Liver (tissue), 9 donors: Measurements from ENCODE around the gene LHFPL6. TPM values are rescaled to one million over a fixed set of nuclear protein-coding genes. Genes with fewer than 3 reads are reported as not detected.

ENCODE experiments used
- DNase-seq: peaks from one replicate; pipeline ENCODE4 v3.0.0-alpha.2; 2017; ENCODE audit warnings: low spot score
- H3K27ac ChIP-seq, 2 donors: one replicate each; pipeline ENCODE4 v1.7.0; 2013; ENCODE audit warnings: inconsistent platforms in 2 of 2, low read length in 2 of 2, control low read depth in 1 of 2, low read depth in 1 of 2, mild to moderate bottlenecking in 1 of 2
- H3K27me3 ChIP-seq, 4 donors: one replicate each; pipeline versions ENCODE4 v1.6.1 to v1.7.0; 2013; ENCODE audit warnings: low read length in 3 of 4, inconsistent platforms in 1 of 4, mild to moderate bottlenecking in 1 of 4, moderate library complexity in 1 of 4; ENCODE audit not compliant: control insufficient read depth in 4 of 4, insufficient read depth in 4 of 4
- H3K36me3 ChIP-seq, 4 donors: one replicate each; pipeline versions ENCODE4 v1.6.1 to v1.7.0; 2013; ENCODE audit warnings: low read length in 3 of 4, mild to moderate bottlenecking in 3 of 4, low read depth in 1 of 4, moderate library complexity in 1 of 4; ENCODE audit not compliant: control insufficient read depth in 4 of 4, insufficient read depth in 3 of 4
- H3K4me1 ChIP-seq, 4 donors: one replicate each; pipeline versions ENCODE4 v1.6.1 to v1.7.0; 2013; ENCODE audit warnings: low read length in 3 of 4, mild to moderate bottlenecking in 3 of 4, moderate library complexity in 1 of 4; ENCODE audit not compliant: control insufficient read depth in 4 of 4, insufficient read depth in 4 of 4
- H3K4me3 ChIP-seq, 3 donors: one replicate each; pipeline versions ENCODE4 v1.6.1 to v1.7.0; 2013; ENCODE audit warnings: low read length in 3 of 3, control low read depth in 1 of 3, low read depth in 1 of 3, mild to moderate bottlenecking in 1 of 3
- H3K9ac ChIP-seq, 2 donors: one replicate each; pipeline ENCODE4 v1.7.0; 2013; ENCODE audit warnings: low read length in 2 of 2, mild to moderate bottlenecking in 2 of 2, moderate library complexity in 2 of 2, control low read depth in 1 of 2, low read depth in 1 of 2
- H3K9me3 ChIP-seq, 4 donors: one replicate each; pipeline versions ENCODE4 v1.6.1 to v1.7.0; 2013; ENCODE audit warnings: low read length in 3 of 4; ENCODE audit not compliant: control insufficient read depth in 4 of 4
- EGR1 ChIP-seq, 2 donors: IDR thresholded peaks; 2 replicates each; pipeline ENCODE4 v1.6.1; 2016 to 2018; ENCODE audit warnings: antibody characterized with exemption in 2 of 2, low read depth in 2 of 2
- FOXA1 ChIP-seq: IDR thresholded peaks from 2 replicates; pipeline ENCODE4 v1.6.1; 2016; ENCODE audit warnings: antibody characterized with exemption
- FOXA2 ChIP-seq: IDR thresholded peaks from 2 replicates; pipeline ENCODE4 v1.6.1; 2016; ENCODE audit warnings: antibody characterized with exemption
- GABPA ChIP-seq, 2 donors: IDR thresholded peaks in 1 of 2; conservative IDR thresholded peaks in 1 of 2; 2 replicates each; pipeline ENCODE4 v1.6.1; 2016; ENCODE audit warnings: antibody characterized with exemption in 2 of 2, mild to moderate bottlenecking in 1 of 2, moderate library complexity in 1 of 2
- HNF4A ChIP-seq, 2 donors: conservative IDR thresholded peaks; 2 replicates each; pipeline ENCODE4 v1.6.1; 2016; ENCODE audit warnings: antibody characterized with exemption in 2 of 2, mild to moderate bottlenecking in 2 of 2
- HNF4G ChIP-seq: IDR thresholded peaks from 2 replicates; pipeline ENCODE4 v1.6.1; 2016; ENCODE audit warnings: antibody characterized with exemption
- JUND ChIP-seq, 2 donors: IDR thresholded peaks; 2 replicates each; pipeline ENCODE4 v1.6.1; 2016; ENCODE audit warnings: antibody characterized with exemption in 2 of 2
- REST ChIP-seq: IDR thresholded peaks from 2 replicates; pipeline ENCODE4 v1.6.1; 2016; ENCODE audit warnings: antibody characterized with exemption, mild to moderate bottlenecking
- RXRA ChIP-seq, 2 donors: IDR thresholded peaks; 2 replicates each; pipeline ENCODE4 v1.6.1; 2017 to 2018; ENCODE audit warnings: antibody characterized with exemption in 2 of 2, mild to moderate bottlenecking in 1 of 2
- SP1 ChIP-seq: IDR thresholded peaks from 2 replicates; pipeline ENCODE4 v1.6.1; 2018; ENCODE audit warnings: antibody characterized with exemption, mild to moderate bottlenecking
- TAF1 ChIP-seq: conservative IDR thresholded peaks from 2 replicates; pipeline ENCODE4 v1.6.1; 2016; ENCODE audit warnings: antibody characterized with exemption, mild to moderate bottlenecking
- ZBTB33 ChIP-seq: IDR thresholded peaks from 2 replicates; pipeline ENCODE4 v1.6.1; 2016; ENCODE audit warnings: antibody characterized with exemption
- WGBS: extraction: QIAGEN DNeasy Blood & Tissue Kit; methylation state at CpG from one replicate; pipeline ENCODE4 v1.1.7; 2013; 5-methylcytosine and 5-hydroxymethylcytosine counted together
- polyA plus RNA-seq, 2 donors: library from polyadenylated mRNA; stranded (reverse) in 1 of 2; unstranded in 1 of 2; fragments of 200-250 nt in 1 of 2; fragments of >200 nt in 1 of 2; fragmentation: Nextera tagmentation in 1 of 2; extraction: Ambion mirVana in 1 of 2; gene quantifications; one replicate each; pipeline versions ENCODE4 v1.2.1 to v1.2.3, GENCODE V29; 2013 to 2015
- total RNA-seq, 2 donors: library from RNA; depleted of rRNA; stranded (reverse); fragments of >200 nt; gene quantifications; one replicate each; pipeline ENCODE4 v1.2.3, GENCODE V29; 2014
- TF ChIP-seq, protein P1 (sequence below): fragments of 150-350 bp; IDR thresholded peaks from 2 replicates; pipeline ENCODE4 v1.5.1; 2017; ENCODE audit warnings: improper control_type of control experiment, low read depth, low read length; ENCODE audit not compliant: missing input control
- TF ChIP-seq, protein P2 (sequence below): IDR thresholded peaks from 2 replicates; pipeline ENCODE4 v1.6.1; 2016; ENCODE audit warnings: antibody characterized with exemption
- donor health status: healthy.
- donor health status: healthy.
- donor health status: healthy.
- donor health status: healthy.
- donor health status: healthy.

LHFPL6 gene
- total and polyA plus RNA-seq, 4 donors = 2.6 to 8.3 (median 5.5) TPM

GRCh38 chr13:39596685-39597084 is 6.3 kb downstream of the LHFPL6 start (continued):
- TF ChIP-seq, protein P1, sequence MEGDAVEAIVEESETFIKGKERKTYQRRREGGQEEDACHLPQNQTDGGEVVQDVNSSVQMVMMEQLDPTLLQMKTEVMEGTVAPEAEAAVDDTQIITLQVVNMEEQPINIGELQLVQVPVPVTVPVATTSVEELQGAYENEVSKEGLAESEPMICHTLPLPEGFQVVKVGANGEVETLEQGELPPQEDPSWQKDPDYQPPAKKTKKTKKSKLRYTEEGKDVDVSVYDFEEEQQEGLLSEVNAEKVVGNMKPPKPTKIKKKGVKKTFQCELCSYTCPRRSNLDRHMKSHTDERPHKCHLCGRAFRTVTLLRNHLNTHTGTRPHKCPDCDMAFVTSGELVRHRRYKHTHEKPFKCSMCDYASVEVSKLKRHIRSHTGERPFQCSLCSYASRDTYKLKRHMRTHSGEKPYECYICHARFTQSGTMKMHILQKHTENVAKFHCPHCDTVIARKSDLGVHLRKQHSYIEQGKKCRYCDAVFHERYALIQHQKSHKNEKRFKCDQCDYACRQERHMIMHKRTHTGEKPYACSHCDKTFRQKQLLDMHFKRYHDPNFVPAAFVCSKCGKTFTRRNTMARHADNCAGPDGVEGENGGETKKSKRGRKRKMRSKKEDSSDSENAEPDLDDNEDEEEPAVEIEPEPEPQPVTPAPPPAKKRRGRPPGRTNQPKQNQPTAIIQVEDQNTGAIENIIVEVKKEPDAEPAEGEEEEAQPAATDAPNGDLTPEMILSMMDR = no peak

GRCh38 chr13:39596176-39596575 is 6.8 kb downstream of the LHFPL6 start:
- H3K9ac ChIP-seq = no peak overlapping the region
- peaks cover 0 to 3% (median under 1%) of the 10 kb centered on the region in 4 donors for H3K27me3 ChIP-seq
- no peak overlapping the region for H3K4me3 ChIP-seq
- TF ChIP-seq HNF4A (conservative IDR thresholded peaks at IDR 0.05) (no peak), FOXA1 (no peak), JUND (IDR thresholded peaks at IDR 0.05) (no peak), TAF1 (no peak), RXRA (IDR thresholded peaks at IDR 0.05) (no peak), EGR1 (IDR thresholded peaks at IDR 0.05; ENCODE audit: low read depth in 2 of 2) (no peak), HNF4G (no peak), FOXA2 (no peak), ZBTB33 (no peak)
- TF ChIP-seq, protein P1 = no peak
- H3K36me3 ChIP-seq = no peaks in the 10 kb centered on the region
- no peak overlapping the region for H3K27ac ChIP-seq
- WGBS = 68% methylated on average over 2 of the region's 2 CpGs
- no peaks in the 10 kb centered on the region for H3K4me1 ChIP-seq
- H3K9me3 ChIP-seq = no peaks in the 10 kb centered on the region
- DNase-seq = no peak

DNA sequence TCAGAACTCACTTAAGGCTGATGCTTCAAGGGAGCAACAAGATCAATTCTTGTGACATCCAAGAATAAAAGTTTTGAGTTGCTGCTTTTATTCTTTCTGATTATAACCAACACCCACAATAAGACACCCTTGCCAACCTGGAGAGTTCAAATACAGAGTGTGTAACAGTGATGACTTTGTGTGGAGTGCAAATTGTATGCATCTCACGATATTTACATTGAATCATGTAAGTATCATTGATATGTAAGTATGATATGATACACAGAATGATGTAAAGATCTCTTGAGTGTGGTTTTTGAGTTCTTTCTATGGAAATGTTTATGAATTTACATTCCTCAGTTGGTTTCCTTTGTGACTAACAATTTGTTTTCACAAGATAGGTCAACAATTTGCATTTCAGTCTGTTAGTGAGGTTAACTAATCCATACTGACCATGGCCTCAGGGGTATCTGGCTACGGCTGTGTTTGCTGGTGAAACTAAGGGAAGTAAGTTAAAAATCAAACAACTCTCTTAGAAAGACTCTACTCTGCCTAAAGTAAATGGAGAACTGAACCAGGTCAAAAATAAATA is 12.4 kb downstream of the LHFPL6 start:
- no peaks in the 10 kb centered on the region for H3K4me1 ChIP-seq
- H3K9me3 ChIP-seq = no peaks in the 10 kb centered on the region
- WGBS = 33% methylated on average over 2 of the region's 2 CpGs
- no peaks in the 10 kb centered on the region for H3K36me3 ChIP-seq
- no peak overlapping the region for H3K4me3 ChIP-seq
- no peak for DNase-seq
- no peak overlapping the region for H3K9ac ChIP-seq
- H3K27me3 ChIP-seq = no peaks in the 10 kb centered on the region
- no peak overlapping the region for H3K27ac ChIP-seq
- no peak for TF ChIP-seq REST
- no peak for TF ChIP-seq RXRA (IDR thresholded peaks at IDR 0.05)
- no peak for TF ChIP-seq SP1
- TF ChIP-seq FOXA1 = no peak
- no peak for TF ChIP-seq ZBTB33
- no peak for TF ChIP-seq FOXA2
- TF ChIP-seq JUND (IDR thresholded peaks at IDR 0.05) = no peak
- no peak for TF ChIP-seq EGR1 (IDR thresholded peaks at IDR 0.05; ENCODE audit: low read depth in 2 of 2)
- TF ChIP-seq, protein P2, sequence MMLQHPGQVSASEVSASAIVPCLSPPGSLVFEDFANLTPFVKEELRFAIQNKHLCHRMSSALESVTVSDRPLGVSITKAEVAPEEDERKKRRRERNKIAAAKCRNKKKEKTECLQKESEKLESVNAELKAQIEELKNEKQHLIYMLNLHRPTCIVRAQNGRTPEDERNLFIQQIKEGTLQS = no peak
- TF ChIP-seq GABPA (IDR thresholded peaks at IDR 0.05 in 1 of 2, conservative IDR thresholded peaks at IDR 0.05 in 1 of 2) = no peak
- no peak for TF ChIP-seq TAF1
- no peak for TF ChIP-seq HNF4A (conservative IDR thresholded peaks at IDR 0.05)
